HEK293 (cell line): Measurements from ENCODE around the gene ONECUT1.

ENCODE experiments used
- CTCF ChIA-PET: fragments of 350-600 bp; formaldehyde crosslinking; extraction: SDS; loops from one replicate; lab custom pipeline; 2021; ENCODE audit warnings: antibody characterized with exemption; lab: Yijun Ruan, JAX
- POLR2A ChIA-PET: fragments of 300-600 bp; formaldehyde crosslinking; extraction: SDS; loops from one replicate; lab custom pipeline; 2020; ENCODE audit warnings: antibody characterized with exemption, inconsistent platforms; lab: Yijun Ruan, JAX
- H3K27ac ChIP-seq: fragments of 200-500 bp; sonication (Bioruptor generic); 2 replicates; pipeline ENCODE4 v1.5.1; 2014; ENCODE audit warnings: low read depth, low read length, control low read depth, inconsistent platforms; ENCODE audit errors: extremely low read depth
- H3K36me3 ChIP-seq, 2 experiments: fragments of 200-500 bp in 1 of 2; sonication (Bioruptor generic) in 1 of 2; 1 replicate in 1 of 2; 2 replicates in 1 of 2; pipeline ENCODE4 v1.5.1; 2014 to 2017; ENCODE audit warnings: inconsistent platforms in 2 of 2, low read length in 2 of 2; ENCODE audit not compliant: control insufficient read depth in 2 of 2, insufficient read depth in 1 of 2
- H3K4me1 ChIP-seq: fragments of 200-500 bp; sonication (Bioruptor generic); 2 replicates; pipeline ENCODE4 v1.5.1; 2014; ENCODE audit warnings: mild to moderate bottlenecking, low read length, inconsistent platforms; ENCODE audit not compliant: control insufficient read depth, insufficient read depth
- H3K4me3 ChIP-seq: 2 replicates; pipeline ENCODE4 v1.5.1; 2011; ENCODE audit warnings: low read depth, mild to moderate bottlenecking, control low read depth, low read length, moderate library complexity
- H3K9me3 ChIP-seq: fragments of 200-500 bp; sonication (Bioruptor generic); 2 replicates; pipeline ENCODE4 v1.5.1; 2014; ENCODE audit warnings: low read depth, low read length, inconsistent platforms; ENCODE audit not compliant: control insufficient read depth, insufficient read depth
- BCL11B ChIP-seq: fragments of 450-650 bp; formaldehyde crosslinking; IDR thresholded peaks from 2 replicates; pipeline ENCODE4 v1.5.1; 2016; ENCODE audit warnings: low read depth, missing biosample characterization, missing genetic modification characterization
- GFI1B ChIP-seq: fragments of 450-650 bp; formaldehyde crosslinking; IDR thresholded peaks from 2 replicates; pipeline ENCODE4 v1.5.1; 2016; ENCODE audit warnings: missing biosample characterization, missing genetic modification characterization
- GLI2 ChIP-seq: fragments of 450-650 bp; formaldehyde crosslinking; IDR thresholded peaks from 2 replicates; pipeline ENCODE4; 2017; ENCODE audit warnings: missing biosample characterization, missing genetic modification characterization, low read depth, borderline replicate concordance
- GLIS2 ChIP-seq: fragments of 450-650 bp; formaldehyde crosslinking; IDR thresholded peaks from 2 replicates; pipeline ENCODE4 v1.5.1; 2016; ENCODE audit warnings: missing biosample characterization, missing genetic modification characterization
- KLF8 ChIP-seq: fragments of 450-650 bp; formaldehyde crosslinking; IDR thresholded peaks from 2 replicates; pipeline ENCODE4 v1.5.1; 2016; ENCODE audit warnings: missing biosample characterization, missing genetic modification characterization
- PRDM1 ChIP-seq: fragments of 450-650 bp; formaldehyde crosslinking; IDR thresholded peaks from 2 replicates; pipeline ENCODE4; 2016; ENCODE audit warnings: missing biosample characterization, missing genetic modification characterization
- SP3 ChIP-seq: fragments of 450-650 bp; formaldehyde crosslinking; IDR thresholded peaks from 2 replicates; pipeline ENCODE4 v1.5.1; 2016; ENCODE audit warnings: missing biosample characterization, missing genetic modification characterization
- YY2 ChIP-seq: fragments of 450-650 bp; formaldehyde crosslinking; IDR thresholded peaks from 2 replicates; pipeline ENCODE4 v1.5.1; 2016; ENCODE audit warnings: missing biosample characterization, missing genetic modification characterization
- ZBTB1 ChIP-seq: fragments of 450-650 bp; formaldehyde crosslinking; IDR thresholded peaks from 2 replicates; pipeline ENCODE4 v1.5.1; 2016; ENCODE audit warnings: missing biosample characterization, missing genetic modification characterization
- ZBTB48 ChIP-seq: fragments of 450-650 bp; formaldehyde crosslinking; IDR thresholded peaks from 2 replicates; pipeline ENCODE4 v1.5.1; 2016; ENCODE audit warnings: missing biosample characterization, missing genetic modification characterization
- ZBTB7A ChIP-seq: fragments of 450-650 bp; formaldehyde crosslinking; IDR thresholded peaks from 2 replicates; pipeline ENCODE4 v1.5.1; 2016; ENCODE audit warnings: low read depth, missing biosample characterization, missing genetic modification characterization
- ZEB2 ChIP-seq: fragments of 450-650 bp; formaldehyde crosslinking; IDR thresholded peaks from 2 replicates; pipeline ENCODE4 v1.5.1; 2016; ENCODE audit warnings: missing biosample characterization, missing genetic modification characterization
- ZNF112 ChIP-seq: fragments of 450-650 bp; formaldehyde crosslinking; IDR thresholded peaks from 2 replicates; pipeline ENCODE4 v1.5.0; 2017; ENCODE audit warnings: missing biosample characterization, missing genetic modification characterization
- ZNF114 ChIP-seq: fragments of 450-650 bp; formaldehyde crosslinking; IDR thresholded peaks from 2 replicates; pipeline ENCODE4 v1.5.0; 2017; ENCODE audit warnings: missing biosample characterization, missing genetic modification characterization
- ZNF202 ChIP-seq: fragments of 450-650 bp; formaldehyde crosslinking; IDR thresholded peaks from 2 replicates; pipeline ENCODE4 v1.5.1; 2016; ENCODE audit warnings: missing biosample characterization, missing genetic modification characterization, borderline replicate concordance
- ZNF37A ChIP-seq: fragments of 450-650 bp; IDR thresholded peaks from 2 replicates; pipeline ENCODE4 v1.5.1; 2018; ENCODE audit warnings: missing biosample characterization, missing genetic modification characterization
- ZNF416 ChIP-seq: fragments of 450-650 bp; formaldehyde crosslinking; IDR thresholded peaks from 2 replicates; pipeline ENCODE4 v1.5.1; 2016; ENCODE audit warnings: missing biosample characterization, missing genetic modification characterization
- ZNF501 ChIP-seq: fragments of 450-650 bp; formaldehyde crosslinking; IDR thresholded peaks from 2 replicates; pipeline ENCODE4 v1.5.1; 2016; ENCODE audit warnings: missing biosample characterization, missing genetic modification characterization
- ZNF521 ChIP-seq: fragments of 450-650 bp; formaldehyde crosslinking; IDR thresholded peaks from 2 replicates; pipeline ENCODE4 v1.5.1; 2017; ENCODE audit warnings: missing biosample characterization, mild to moderate bottlenecking, missing genetic modification characterization
- ZNF596 ChIP-seq: fragments of 450-650 bp; IDR thresholded peaks from 2 replicates; pipeline ENCODE4 v1.5.0; 2018; ENCODE audit warnings: missing biosample characterization, mild to moderate bottlenecking, missing genetic modification characterization, moderate library complexity
- ZNF610 ChIP-seq: fragments of 450-650 bp; formaldehyde crosslinking; IDR thresholded peaks from 2 replicates; pipeline ENCODE4 v1.5.1; 2016; ENCODE audit warnings: missing biosample characterization, missing genetic modification characterization, borderline replicate concordance
- ZNF623 ChIP-seq: fragments of 450-650 bp; formaldehyde crosslinking; IDR thresholded peaks from 2 replicates; pipeline ENCODE4 v1.5.1; 2016; ENCODE audit warnings: missing biosample characterization, missing genetic modification characterization
- ZNF664 ChIP-seq: fragments of 450-650 bp; formaldehyde crosslinking; IDR thresholded peaks from 2 replicates; pipeline ENCODE4 v1.5.1; 2016; ENCODE audit warnings: missing biosample characterization, missing genetic modification characterization
- ZNF747 ChIP-seq: fragments of 450-650 bp; formaldehyde crosslinking; IDR thresholded peaks from 2 replicates; pipeline ENCODE4 v1.5.1; 2016; ENCODE audit warnings: missing biosample characterization, missing genetic modification characterization
- ZNF777 ChIP-seq: fragments of 450-650 bp; formaldehyde crosslinking; IDR thresholded peaks from 2 replicates; pipeline ENCODE4 v1.5.1; 2017; ENCODE audit warnings: missing biosample characterization, missing genetic modification characterization, borderline replicate concordance
- ZNF792 ChIP-seq: fragments of 450-650 bp; formaldehyde crosslinking; IDR thresholded peaks from 2 replicates; pipeline ENCODE4 v1.5.1; 2016; ENCODE audit warnings: missing biosample characterization, missing genetic modification characterization
- ZNF830 ChIP-seq: fragments of 450-650 bp; IDR thresholded peaks from 2 replicates; pipeline ENCODE4 v1.5.0; 2018; ENCODE audit warnings: missing biosample characterization, missing genetic modification characterization, low read depth, mild to moderate bottlenecking, moderate library complexity
- ZXDB ChIP-seq: fragments of 450-650 bp; formaldehyde crosslinking; IDR thresholded peaks from 2 replicates; pipeline ENCODE4 v1.5.1; 2016; ENCODE audit warnings: missing biosample characterization, missing genetic modification characterization
- TF ChIP-seq, protein P1 (sequence below): fragments of 450-650 bp; formaldehyde crosslinking; IDR thresholded peaks from 2 replicates; pipeline ENCODE4 v1.5.1; 2016; ENCODE audit warnings: missing biosample characterization, missing genetic modification characterization
- TF ChIP-seq, protein P2 (sequence below): fragments of 450-650 bp; formaldehyde crosslinking; IDR thresholded peaks from 2 replicates; pipeline ENCODE4 v1.5.1; 2016; ENCODE audit warnings: missing biosample characterization, missing genetic modification characterization

Gene ONECUT1

DNA sequence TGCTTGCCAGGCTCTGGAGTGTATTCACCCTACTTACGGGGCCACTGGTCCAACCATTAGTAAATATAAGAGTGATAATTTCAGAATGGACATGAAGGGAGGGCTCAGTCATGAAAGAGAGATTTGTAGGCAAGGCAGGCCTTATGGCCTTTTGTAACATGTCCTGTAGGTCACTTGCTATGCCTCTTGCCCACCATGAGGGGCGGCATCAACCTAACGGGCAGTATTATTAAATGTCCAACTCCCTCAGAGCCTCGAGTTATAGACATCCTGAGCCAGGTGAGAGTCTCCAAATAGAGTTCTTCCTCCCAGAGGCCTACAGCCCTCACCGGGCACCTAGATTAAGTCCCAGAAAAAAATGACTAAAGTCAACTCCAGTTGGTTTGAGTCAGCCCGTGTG lies 30.2 kb downstream of the ONECUT1 start:
- H3K4me3 ChIP-seq: no peak overlapping the region
- POLR2A ChIA-PET: no interaction called here
- no peaks in the 10 kb centered on the region for H3K4me1 ChIP-seq
- TF ChIP-seq ZNF747 (no peak), ZNF792 (tag by site-specific recombination) (no peak), ZNF664 (tag by site-specific recombination) (no peak), BCL11B (tag by site-specific recombination) (no peak), KLF8 (tag by site-specific recombination) (no peak), ZNF416 (tag by site-specific recombination) (no peak), ZNF37A (no peak), ZNF521 (tag by site-specific recombination) (no peak), ZNF501 (no peak), ZNF202 (tag by site-specific recombination) (no peak)
- TF ChIP-seq, protein P1, sequence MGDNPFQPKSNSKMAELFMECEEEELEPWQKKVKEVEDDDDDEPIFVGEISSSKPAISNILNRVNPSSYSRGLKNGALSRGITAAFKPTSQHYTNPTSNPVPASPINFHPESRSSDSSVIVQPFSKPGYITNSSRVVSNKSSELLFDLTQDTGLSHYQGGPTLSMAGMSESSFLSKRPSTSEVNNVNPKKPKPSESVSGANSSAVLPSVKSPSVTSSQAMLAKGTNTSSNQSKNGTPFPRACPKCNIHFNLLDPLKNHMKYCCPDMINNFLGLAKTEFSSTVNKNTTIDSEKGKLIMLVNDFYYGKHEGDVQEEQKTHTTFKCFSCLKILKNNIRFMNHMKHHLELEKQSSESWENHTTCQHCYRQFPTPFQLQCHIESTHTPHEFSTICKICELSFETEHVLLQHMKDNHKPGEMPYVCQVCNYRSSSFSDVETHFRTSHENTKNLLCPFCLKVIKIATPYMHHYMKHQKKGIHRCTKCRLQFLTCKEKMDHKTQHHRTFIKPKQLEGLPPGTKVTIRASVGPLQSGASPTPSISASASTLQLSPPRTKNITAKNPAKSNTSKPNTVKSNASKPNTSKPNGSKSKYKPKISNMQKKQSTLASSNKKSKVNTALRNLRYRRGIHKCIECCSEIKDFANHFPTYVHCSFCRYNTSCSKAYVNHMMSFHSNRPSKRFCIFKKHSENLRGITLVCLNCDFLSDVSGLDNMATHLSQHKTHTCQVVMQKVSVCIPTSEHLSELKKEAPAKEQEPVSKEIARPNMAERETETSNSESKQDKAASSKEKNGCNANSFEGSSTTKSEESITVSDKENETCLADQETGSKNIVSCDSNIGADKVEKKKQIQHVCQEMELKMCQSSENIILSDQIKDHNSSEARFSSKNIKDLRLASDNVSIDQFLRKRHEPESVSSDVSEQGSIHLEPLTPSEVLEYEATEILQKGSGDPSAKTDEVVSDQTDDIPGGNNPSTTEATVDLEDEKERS: no peak
- no peaks in the 10 kb centered on the region for H3K9me3 ChIP-seq
- CTCF ChIA-PET: no interaction called here
- H3K36me3 ChIP-seq: no peaks in the 10 kb centered on the region
- no peak overlapping the region for H3K27ac ChIP-seq

DNA sequence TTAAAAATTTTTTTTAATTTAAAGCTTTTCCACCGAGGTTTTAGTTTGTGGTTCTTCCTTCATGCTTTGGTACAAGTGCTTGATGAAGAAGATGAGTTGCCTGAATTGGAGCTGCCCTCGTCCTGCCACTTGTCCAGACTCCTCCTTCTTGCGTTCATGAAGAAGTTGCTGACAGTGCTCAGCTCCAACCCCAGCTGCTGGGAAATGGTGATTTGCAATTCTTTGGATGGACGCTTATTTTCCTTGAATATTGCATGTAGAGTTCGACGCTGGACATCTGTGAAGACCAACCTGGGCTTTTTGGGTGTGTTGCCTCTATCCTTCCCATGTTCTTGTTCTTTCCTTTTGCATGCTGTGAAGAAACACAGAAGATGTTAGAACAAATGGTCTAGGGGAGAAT lies 32.6 kb downstream of the ONECUT1 start:
- no peaks in the 10 kb centered on the region for H3K4me1 ChIP-seq
- POLR2A ChIA-PET: no interaction called here
- H3K9me3 ChIP-seq: no peaks in the 10 kb centered on the region
- no peaks in the 10 kb centered on the region for H3K36me3 ChIP-seq
- CTCF ChIA-PET: no interaction called here
- no peak overlapping the region for H3K4me3 ChIP-seq
- TF ChIP-seq GLI2 (tag by site-specific recombination) (no peak), GFI1B (no peak), ZNF202 (tag by site-specific recombination) (no peak), ZNF777 (tag by site-specific recombination) (no peak), ZNF112 (no peak), ZNF596 (tag by site-specific recombination) (no peak), ZXDB (tag by site-specific recombination) (no peak), SP3 (tag by site-specific recombination) (no peak)
- no peak overlapping the region for H3K27ac ChIP-seq

DNA sequence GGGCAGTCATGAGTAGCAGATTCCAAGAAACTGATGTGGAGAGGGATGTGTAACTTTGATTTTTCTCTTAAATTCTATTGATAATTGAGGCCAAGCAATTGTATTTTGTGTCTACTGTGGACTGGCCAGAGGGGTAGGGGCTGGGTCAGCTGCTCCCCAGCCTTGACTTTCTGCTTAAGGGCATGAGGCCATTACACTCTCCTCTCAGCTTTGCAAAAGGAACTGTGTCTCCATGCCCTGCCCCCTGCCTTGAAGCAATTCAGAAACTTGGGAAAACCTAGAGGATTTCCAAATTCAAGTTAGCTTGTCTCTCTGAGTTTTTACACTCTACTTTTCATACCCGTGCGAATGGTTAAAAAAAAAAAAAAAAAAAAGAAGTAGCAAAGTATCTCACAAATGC lies 38.6 kb downstream of the ONECUT1 start:
- H3K4me3 ChIP-seq: no peak overlapping the region
- H3K27ac ChIP-seq: no peak overlapping the region
- ChIA-PET POLR2A (no interaction called here), CTCF (interaction anchor here (0.9 kb wide), 1 partner anchor 834 kb away, joined by 4 read pairs; no protein-coding TSS in a partner anchor)
- H3K36me3 ChIP-seq: no peaks in the 10 kb centered on the region
- no peaks in the 10 kb centered on the region for H3K9me3 ChIP-seq
- H3K4me1 ChIP-seq: no peaks in the 10 kb centered on the region
- TF ChIP-seq ZNF830 (tag by site-specific recombination) (no peak), ZBTB48 (tag by site-specific recombination) (no peak), ZNF610 (tag by site-specific recombination) (no peak), PRDM1 (tag by site-specific recombination) (no peak), GLIS2 (tag by site-specific recombination) (no peak), ZNF114 (tag by site-specific recombination) (no peak), ZNF623 (tag by site-specific recombination) (no peak), ZBTB1 (tag by site-specific recombination) (no peak), ZEB2 (tag by site-specific recombination) (no peak), KLF8 (tag by site-specific recombination) (no peak), ZBTB7A (no peak), YY2 (no peak)
- TF ChIP-seq, protein P2, sequence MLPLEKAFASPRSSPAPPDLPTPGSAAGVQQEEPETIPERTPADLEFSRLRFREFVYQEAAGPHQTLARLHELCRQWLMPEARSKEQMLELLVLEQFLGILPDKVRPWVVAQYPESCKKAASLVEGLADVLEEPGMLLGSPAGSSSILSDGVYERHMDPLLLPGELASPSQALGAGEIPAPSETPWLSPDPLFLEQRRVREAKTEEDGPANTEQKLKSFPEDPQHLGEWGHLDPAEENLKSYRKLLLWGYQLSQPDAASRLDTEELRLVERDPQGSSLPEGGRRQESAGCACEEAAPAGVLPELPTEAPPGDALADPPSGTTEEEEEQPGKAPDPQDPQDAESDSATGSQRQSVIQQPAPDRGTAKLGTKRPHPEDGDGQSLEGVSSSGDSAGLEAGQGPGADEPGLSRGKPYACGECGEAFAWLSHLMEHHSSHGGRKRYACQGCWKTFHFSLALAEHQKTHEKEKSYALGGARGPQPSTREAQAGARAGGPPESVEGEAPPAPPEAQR (tag by site-specific recombination): no peak
